Stomach (tissue), 9 donors: Measurements from ENCODE around the gene IPO9. TPM values are rescaled to one million over a fixed set of nuclear protein-coding genes. Genes with fewer than 3 reads are reported as not detected.

Experiments used
- DNase-seq, 2 donors: peaks; one replicate each; pipeline versions ENCODE4 v3.0.0 to v3.0.0-alpha.2; 2013 to 2019
- H3K27ac ChIP-seq, 5 donors: fragments of 200-600 bp in 4 of 5; sonication (generic) in 4 of 5; one replicate each; pipeline ENCODE4 v1.5.1; 2013 to 2019; ENCODE audit warnings: mild to moderate bottlenecking in 1 of 5, moderate library complexity in 1 of 5
- H3K27me3 ChIP-seq, 3 donors: fragments of 200-600 bp; sonication (generic); one replicate each; pipeline ENCODE4 v1.5.1; 2017 to 2019; ENCODE audit warnings: mixed run types in 1 of 3
- H3K36me3 ChIP-seq, 4 donors: fragments of 200-600 bp; sonication (generic); 1 replicate in 3 of 4; 2 replicates in 1 of 4; pipeline ENCODE4 v1.5.1; 2016 to 2019
- H3K4me1 ChIP-seq, 4 donors: fragments of 200-600 bp; sonication (generic); one replicate each; pipeline ENCODE4 v1.5.1; 2016 to 2019
- H3K4me3 ChIP-seq, 4 donors: fragments of 200-600 bp; sonication (generic) in 3 of 4; one replicate each; pipeline ENCODE4 v1.5.1; 2016 to 2019; ENCODE audit warnings: mild to moderate bottlenecking in 1 of 4
- H3K9me3 ChIP-seq, 4 donors: fragments of 200-600 bp; sonication (generic); one replicate each; pipeline ENCODE4 v1.5.1; 2016 to 2019
- EP300 ChIP-seq: sonication (generic); formaldehyde crosslinking; IDR thresholded peaks from one replicate; pipeline ENCODE4 v1.6.1; 2017; ENCODE audit warnings: antibody characterized with exemption
- POLR2A ChIP-seq, 4 donors: fragments of 450-650 bp; IDR thresholded peaks; one replicate each; pipeline ENCODE4 v1.6.1; 2016; ENCODE audit warnings: antibody characterized with exemption in 4 of 4, control low read depth in 2 of 4, mild to moderate bottlenecking in 1 of 4, moderate library complexity in 1 of 4
- POLR2AphosphoS5 ChIP-seq, 3 donors: sonication (generic); formaldehyde crosslinking; IDR thresholded peaks; one replicate each; pipeline ENCODE4 v1.6.1; 2016; ENCODE audit warnings: antibody characterized with exemption in 3 of 3
- WGBS, 5 donors: extraction: QIAGEN DNeasy Blood & Tissue Kit in 3 of 5; methylation state at CpG; one replicate each; pipeline versions ENCODE4 v1.1.5 to v1.1.7; 2013 to 2018; 5-methylcytosine and 5-hydroxymethylcytosine counted together
- intact Hi-C: fragments of 100-400 bp; cut with DNase I; formaldehyde crosslinking; loops from one replicate; pipeline ENCODE4 v1.15.1; 2023; ENCODE audit warnings: low total_unique reads
- polyA plus RNA-seq, 3 donors: library from polyadenylated mRNA; stranded (reverse); fragments of 200-250 nt; gene quantifications; one replicate each; pipeline ENCODE4 v1.2.3, GENCODE V29; 2013
- total RNA-seq, 5 donors: library from RNA; depleted of rRNA; stranded (reverse); fragments of >200 nt; gene quantifications; one replicate each; pipeline versions ENCODE4 v1.1.0 to v1.2.3, GENCODE V29; 2014 to 2016
- TF ChIP-seq, protein P1 (sequence below), 7 experiments: fragments of 450-650 bp in 4 of 7; fragments of 200-600 bp in 3 of 7; sonication (generic) in 3 of 7; IDR thresholded peaks; one replicate each; pipeline ENCODE4 v1.5.1; 2016 to 2019; ENCODE audit warnings: antibody characterized with exemption in 7 of 7, control low read depth in 2 of 7, mild to moderate bottlenecking in 1 of 7
- donor health status: healthy with polysubstance abuse.
- donor health status: Bipolar disorder and iron deficiency.
- donor health status: healthy.

IPO9 gene
- total and polyA plus RNA-seq, 8 donors: 5.2 to 27.9 (median 12.1) TPM

GRCh38 chr1:201905234-201905890 is 76.4 kb downstream of the IPO9 start:
- TF ChIP-seq, protein P1, sequence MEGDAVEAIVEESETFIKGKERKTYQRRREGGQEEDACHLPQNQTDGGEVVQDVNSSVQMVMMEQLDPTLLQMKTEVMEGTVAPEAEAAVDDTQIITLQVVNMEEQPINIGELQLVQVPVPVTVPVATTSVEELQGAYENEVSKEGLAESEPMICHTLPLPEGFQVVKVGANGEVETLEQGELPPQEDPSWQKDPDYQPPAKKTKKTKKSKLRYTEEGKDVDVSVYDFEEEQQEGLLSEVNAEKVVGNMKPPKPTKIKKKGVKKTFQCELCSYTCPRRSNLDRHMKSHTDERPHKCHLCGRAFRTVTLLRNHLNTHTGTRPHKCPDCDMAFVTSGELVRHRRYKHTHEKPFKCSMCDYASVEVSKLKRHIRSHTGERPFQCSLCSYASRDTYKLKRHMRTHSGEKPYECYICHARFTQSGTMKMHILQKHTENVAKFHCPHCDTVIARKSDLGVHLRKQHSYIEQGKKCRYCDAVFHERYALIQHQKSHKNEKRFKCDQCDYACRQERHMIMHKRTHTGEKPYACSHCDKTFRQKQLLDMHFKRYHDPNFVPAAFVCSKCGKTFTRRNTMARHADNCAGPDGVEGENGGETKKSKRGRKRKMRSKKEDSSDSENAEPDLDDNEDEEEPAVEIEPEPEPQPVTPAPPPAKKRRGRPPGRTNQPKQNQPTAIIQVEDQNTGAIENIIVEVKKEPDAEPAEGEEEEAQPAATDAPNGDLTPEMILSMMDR (IDR thresholded peaks at IDR 0.05): no peak
- TF ChIP-seq EP300: no peak
- no peak for TF ChIP-seq POLR2AphosphoS5 (IDR thresholded peaks at IDR 0.05)
- TF ChIP-seq POLR2A (IDR thresholded peaks at IDR 0.05): no peak
- H3K36me3 ChIP-seq: no peaks in the 10 kb centered on the region
- no peak overlapping the region for H3K4me3 ChIP-seq
- H3K27me3 ChIP-seq: no peaks in the 10 kb centered on the region
- 54 to 70% (median 62%) methylated on average over 6 of the region's 6 CpGs for WGBS, 5 donors
- DNase-seq: no peak
- peaks cover 0 to 87% (median 45%) of the 10 kb centered on the region in 4 donors for H3K4me1 ChIP-seq
- H3K27ac ChIP-seq: peak overlapping the region; percentile 1 to 90 (median 74)
- H3K9me3 ChIP-seq: no peaks in the 10 kb centered on the region
- intact Hi-C loops: loop anchor here (10.0 kb wide), 1 partner anchor 219 kb away; the partner anchor contains the start of gene GPR37L1

DNA sequence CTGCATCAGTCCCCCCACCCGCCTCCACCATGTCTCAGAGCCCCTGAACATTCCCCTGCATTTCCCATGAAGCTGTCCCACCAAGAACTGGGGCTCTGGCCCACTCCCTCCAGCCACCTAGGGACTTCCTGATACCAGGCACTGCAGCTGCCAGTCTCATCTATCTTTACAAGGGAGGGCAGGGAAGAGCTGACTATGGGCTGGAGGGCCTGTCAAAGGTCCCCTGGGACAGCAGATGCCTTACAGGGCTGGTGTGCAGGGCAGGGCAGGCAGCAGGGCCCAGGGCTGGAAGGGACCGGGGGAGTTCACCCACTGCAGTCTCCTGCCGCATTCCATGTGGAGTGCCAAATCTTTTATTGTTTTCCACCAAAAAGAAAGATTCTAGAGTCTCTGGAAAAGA is 77.4 kb downstream of the IPO9 start:
- no peaks in the 10 kb centered on the region for H3K36me3 ChIP-seq
- WGBS, 5 donors: 72 to 92% (median 88%) methylated on average over 3 of the region's 3 CpGs
- no peak for DNase-seq
- H3K27me3 ChIP-seq: no peaks in the 10 kb centered on the region
- intact Hi-C loops: loop anchor here (10.0 kb wide), 1 partner anchor 218 kb away; the partner anchor contains the start of gene GPR37L1
- peaks cover 0 to 82% (median 46%) of the 10 kb centered on the region in 4 donors for H3K4me1 ChIP-seq
- TF ChIP-seq POLR2AphosphoS5 (IDR thresholded peaks at IDR 0.05) (no peak), POLR2A (IDR thresholded peaks at IDR 0.05) (no peak), EP300 (no peak)
- TF ChIP-seq, protein P1 (IDR thresholded peaks at IDR 0.05): no peak
- H3K27ac ChIP-seq: peak overlapping the region in 4 of 5 donors; percentile 70 to 90 (median 80)
- no peak overlapping the region for H3K4me3 ChIP-seq
- H3K9me3 ChIP-seq: no peaks in the 10 kb centered on the region

DNA sequence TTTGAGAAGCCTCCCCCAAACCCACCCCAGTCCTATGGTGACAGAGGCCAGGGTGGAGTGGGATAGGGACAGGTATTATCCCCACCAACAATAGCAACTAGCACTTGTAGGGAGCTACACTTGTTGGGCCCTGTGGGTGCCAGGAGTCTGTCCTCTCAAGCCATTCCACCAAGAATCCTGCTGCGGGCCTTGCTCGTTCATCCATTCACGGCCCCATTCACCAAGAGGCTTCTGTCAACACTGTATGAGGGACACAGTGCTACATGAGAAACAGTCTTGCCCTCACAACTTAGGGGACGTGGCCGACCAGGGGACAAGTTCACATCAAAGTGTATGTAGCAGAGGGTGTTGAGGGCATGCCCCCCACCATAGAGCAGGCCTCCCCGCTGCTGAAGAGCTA is 78.7 kb downstream of the IPO9 start:
- H3K36me3 ChIP-seq: no peaks in the 10 kb centered on the region
- H3K27ac ChIP-seq: peak overlapping the region in 4 of 5 donors; percentile 70 to 90 (median 80)
- H3K4me1 ChIP-seq: peaks cover 0 to 88% (median 51%) of the 10 kb centered on the region in 4 donors
- 83 to 91% (median 89%) methylated on average over 6 of the region's 6 CpGs for WGBS, 5 donors
- no peaks in the 10 kb centered on the region for H3K9me3 ChIP-seq
- no peak for TF ChIP-seq POLR2A (IDR thresholded peaks at IDR 0.05)
- TF ChIP-seq, protein P1 (IDR thresholded peaks at IDR 0.05): no peak
- TF ChIP-seq EP300: no peak
- TF ChIP-seq POLR2AphosphoS5 (IDR thresholded peaks at IDR 0.05): no peak
- intact Hi-C loops: loop anchor here (10.0 kb wide), 1 partner anchor 217 kb away; the partner anchor contains the start of gene GPR37L1
- H3K27me3 ChIP-seq: no peaks in the 10 kb centered on the region
- no peak for DNase-seq
- H3K4me3 ChIP-seq: no peak overlapping the region

GRCh38 chr1:201911826-201912571 is 83.0 kb downstream of the IPO9 start:
- no peaks in the 10 kb centered on the region for H3K27me3 ChIP-seq
- H3K4me1 ChIP-seq: peaks cover 10 to 85% (median 49%) of the 10 kb centered on the region in 4 donors
- intact Hi-C loops: no loop called here
- no peak overlapping the region for H3K4me3 ChIP-seq
- 55 to 72% (median 67%) methylated on average over 4 of the region's 4 CpGs for WGBS, 5 donors
- TF ChIP-seq POLR2AphosphoS5 (IDR thresholded peaks at IDR 0.05) (no peak), EP300 (no peak), POLR2A (IDR thresholded peaks at IDR 0.05) (no peak)
- TF ChIP-seq, protein P1 (IDR thresholded peaks at IDR 0.05): no peak
- H3K36me3 ChIP-seq: no peaks in the 10 kb centered on the region
- H3K27ac ChIP-seq: peak overlapping the region in 4 of 5 donors; percentile 81 to 90 (median 86)
- H3K9me3 ChIP-seq: no peaks in the 10 kb centered on the region
- DNase-seq: no peak
